B cell (primary cell): Measurements from ENCODE around the gene CACNG4. TPM values are rescaled to one million over a fixed set of nuclear protein-coding genes. Genes with fewer than 3 reads are reported as not detected.

Experiments used
- ATAC-seq: fragments of 200-7000 bp; cut with Tn5 transposase; one replicate; pipeline ENCODE4 v1.10.0; 2021; ENCODE audit warnings: low read depth, mild to moderate bottlenecking, moderate number of reproducible peaks, moderate library complexity
- CTCF ChIA-PET: fragments of 350-600 bp; sonication (Branson Sonifier 250); formaldehyde crosslinking; loops from one replicate; lab custom pipeline; 2021; ENCODE audit warnings: antibody characterized with exemption, inconsistent platforms; lab: Charles Lee
- POLR2A ChIA-PET: fragments of 350-600 bp; sonication (Branson Sonifier 250); formaldehyde crosslinking; loops from one replicate; lab custom pipeline; 2021; ENCODE audit warnings: antibody characterized with exemption; lab: Charles Lee
- DNase-seq: peaks from one replicate; pipeline ENCODE4 v3.0.0; 2013
- H2AFZ ChIP-seq: 2 replicates; pipeline ENCODE4 v1.6.1; 2012; ENCODE audit warnings: mild to moderate bottlenecking, low read depth, low read length; ENCODE audit not compliant: insufficient read depth, poor library complexity, severe bottlenecking
- H3K27ac ChIP-seq, 2 donors: 1 replicate in 1 of 2; 2 replicates in 1 of 2; pipeline ENCODE4 v1.5.1; 2012 to 2013; ENCODE audit warnings: low read length in 2 of 2, mild to moderate bottlenecking in 2 of 2, moderate library complexity in 1 of 2
- H3K27me3 ChIP-seq, 4 experiments: fragments of 200-600 bp in 1 of 4; sonication (generic) in 1 of 4; replicated peaks in 1 of 4; 1 replicate in 2 of 4; 2 replicates in 2 of 4; pipeline versions ENCODE4 v1.6.1 to v1.7.0; 2013 to 2016; ENCODE audit warnings: low read length in 3 of 4, mild to moderate bottlenecking in 2 of 4, mixed read lengths in 1 of 4, moderate library complexity in 1 of 4; ENCODE audit not compliant: insufficient read depth in 4 of 4, control insufficient read depth in 3 of 4; ENCODE audit errors: control extremely low read depth in 1 of 4
- H3K36me3 ChIP-seq, 2 experiments: replicated peaks in 1 of 2; 1 replicate in 1 of 2; 2 replicates in 1 of 2; pipeline versions ENCODE4 v1.6.1 to v1.7.1; 2013; ENCODE audit warnings: low read length in 1 of 2; ENCODE audit not compliant: insufficient read depth in 2 of 2, control insufficient read depth in 1 of 2; ENCODE audit errors: control extremely low read depth in 1 of 2, extremely low read depth in 1 of 2
- H3K4me1 ChIP-seq, 2 donors: fragments of 200-600 bp in 1 of 2; sonication (generic) in 1 of 2; 1 replicate in 1 of 2; 2 replicates in 1 of 2; pipeline versions ENCODE4 v1.5.1 to v1.6.1; 2013 to 2017; ENCODE audit warnings: low read length in 2 of 2; ENCODE audit not compliant: control insufficient read depth in 2 of 2, insufficient read depth in 2 of 2
- H3K4me2 ChIP-seq: replicated peaks from 2 replicates; pipeline ENCODE3; 2012; ENCODE audit warnings: mild to moderate bottlenecking, low read depth, low read length; ENCODE audit not compliant: poor library complexity, severe bottlenecking
- H3K4me3 ChIP-seq, 5 experiments: fragments of 200-600 bp in 1 of 5; sonication (generic) in 1 of 5; 1 replicate in 3 of 5; 2 replicates in 2 of 5; pipeline versions ENCODE4 v1.5.1 to v1.7.0; 2011 to 2016; ENCODE audit warnings: low read length in 4 of 5, mild to moderate bottlenecking in 4 of 5, low read depth in 2 of 5, control low read depth in 1 of 5, moderate library complexity in 1 of 5; ENCODE audit not compliant: insufficient read depth in 1 of 5; ENCODE audit errors: control extremely low read depth in 1 of 5, extremely low read depth in 1 of 5
- H3K79me2 ChIP-seq: fragments of 200-600 bp; sonication (generic); one replicate; pipeline ENCODE4 v1.6.0; 2016; ENCODE audit warnings: low read length; ENCODE audit not compliant: control insufficient read depth, insufficient read depth
- H3K9ac ChIP-seq: fragments of 200-600 bp; sonication (generic); 2 replicates; pipeline ENCODE4 v1.6.1; 2017; ENCODE audit warnings: mild to moderate bottlenecking, low read length, moderate library complexity
- H3K9me3 ChIP-seq, 3 donors: one replicate each; pipeline versions ENCODE4 v1.6.1 to v1.7.1; 2013; ENCODE audit warnings: low read length in 2 of 3; ENCODE audit not compliant: control insufficient read depth in 2 of 3, insufficient read depth in 1 of 3; ENCODE audit errors: control extremely low read depth in 1 of 3
- H4K20me1 ChIP-seq: 2 replicates; pipeline ENCODE4 v1.6.0; 2012; ENCODE audit warnings: mild to moderate bottlenecking, low read length; ENCODE audit not compliant: insufficient read depth, control insufficient read depth, poor library complexity, severe bottlenecking
- H3K27ac Mint-ChIP-seq: one replicate; pipeline ENCODE4 v1.8.0; 2021; ENCODE audit warnings: mixed read lengths
- H3K27me3 Mint-ChIP-seq: one replicate; pipeline ENCODE4 v1.8.0; 2021; ENCODE audit warnings: mixed read lengths
- H3K4me1 Mint-ChIP-seq: one replicate; pipeline ENCODE4 v1.8.0; 2021; ENCODE audit warnings: mixed read lengths
- H3K4me3 Mint-ChIP-seq: one replicate; pipeline ENCODE4 v1.8.0; 2021; ENCODE audit warnings: mixed read lengths
- H3K9me3 Mint-ChIP-seq: one replicate; pipeline ENCODE4 v1.8.0; 2022; ENCODE audit warnings: mixed read lengths; ENCODE audit not compliant: insufficient read depth
- EZH2 ChIP-seq: IDR thresholded peaks from 2 replicates; pipeline ENCODE4 v1.6.1; 2012; ENCODE audit warnings: borderline replicate concordance, low read depth, mild to moderate bottlenecking, moderate library complexity, low read length; ENCODE audit not compliant: insufficient read depth, poor library complexity, severe bottlenecking
- WGBS: methylation state at CpG from one replicate; pipeline ENCODE4 v1.1.5; 2013; ENCODE audit warnings: missing lambda C conversion rate; ENCODE audit not compliant: insufficient coverage; 5-methylcytosine and 5-hydroxymethylcytosine counted together
- intact Hi-C: fragments of 100-400 bp; cut with micrococcal nuclease; formaldehyde crosslinking; loops from one replicate; pipeline ENCODE4 v1.10.0; 2022
- polyA plus RNA-seq: library from polyadenylated mRNA; depleted of rRNA; stranded (reverse); fragments of >200 nt; gene quantifications from 2 replicates; pipeline ENCODE4 v1.2.3, GENCODE V29; 2012
- total RNA-seq, 2 donors: library from RNA; stranded (reverse); fragments of 120-200 nt in 1 of 2; gene quantifications; 1 replicate in 1 of 2; 2 replicates in 1 of 2; pipeline versions ENCODE4 v1.2.3 to v1.2.4, GENCODE V29; 2013 to 2022
- TF ChIP-seq, protein P1 (sequence below): fragments of 200-600 bp; IDR thresholded peaks from one replicate; pipeline ENCODE4 v1.8.0; 2022; ENCODE audit warnings: antibody characterized with exemption, mild to moderate bottlenecking

CACNG4 gene
- total and polyA plus RNA-seq, 2 donors (not counting 1 experiment from before 2014, with no cell fraction given): not detected

DNA sequence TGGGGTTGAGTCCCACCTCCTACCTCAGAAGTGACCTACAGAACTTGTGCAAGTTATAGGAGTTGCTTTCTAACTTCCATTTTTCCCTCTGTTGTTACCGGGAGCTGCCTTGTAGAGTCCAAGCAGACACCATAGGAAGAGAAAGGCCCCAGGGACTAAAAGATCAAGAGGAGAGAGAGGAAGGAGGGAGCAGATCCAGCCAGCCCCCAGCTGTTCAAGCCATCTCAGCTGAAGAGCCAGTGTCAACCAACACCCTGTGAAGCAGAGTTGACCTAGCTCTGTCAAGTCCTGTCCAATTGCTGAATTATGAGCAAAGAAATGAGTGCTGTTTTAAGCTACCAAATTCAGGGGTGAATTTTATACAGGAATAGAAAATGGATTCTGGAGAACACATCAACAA, 34.9 kb upstream of the CACNG4 start:
- Histone ChIP-seq H3K9me3 (peaks cover 0 to 2% (median 0%) of the 10 kb centered on the region in 3 donors), H3K27me3 (peaks cover 0 to 5% (median 4%) of the 10 kb centered on the region in 4 experiments), H3K27ac (no peak overlapping the region), H4K20me1 (no peaks in the 10 kb centered on the region), H3K36me3 (no peaks in the 10 kb centered on the region), H3K9ac (no peak overlapping the region), H3K4me3 (no peak overlapping the region), H2AFZ (no peak overlapping the region), H3K4me2 (no peak overlapping the region), H3K4me1 (no peaks in the 10 kb centered on the region), H3K79me2 (no peaks in the 10 kb centered on the region)
- intact Hi-C loops: no loop called here
- ChIA-PET CTCF (no interaction called here), POLR2A (no interaction called here)
- H3K27me3 Mint-ChIP-seq: peaks cover 15% of the 10 kb centered on the region
- H3K27ac Mint-ChIP-seq: no peak overlapping the region
- no peak for DNase-seq
- no peak overlapping the region for H3K4me3 Mint-ChIP-seq
- no peaks in the 10 kb centered on the region for H3K9me3 Mint-ChIP-seq
- H3K4me1 Mint-ChIP-seq: no peaks in the 10 kb centered on the region
- no CpG with 5 or more reads among the region's 1 CpG for WGBS
- no peak for ATAC-seq
- TF ChIP-seq, protein P1, sequence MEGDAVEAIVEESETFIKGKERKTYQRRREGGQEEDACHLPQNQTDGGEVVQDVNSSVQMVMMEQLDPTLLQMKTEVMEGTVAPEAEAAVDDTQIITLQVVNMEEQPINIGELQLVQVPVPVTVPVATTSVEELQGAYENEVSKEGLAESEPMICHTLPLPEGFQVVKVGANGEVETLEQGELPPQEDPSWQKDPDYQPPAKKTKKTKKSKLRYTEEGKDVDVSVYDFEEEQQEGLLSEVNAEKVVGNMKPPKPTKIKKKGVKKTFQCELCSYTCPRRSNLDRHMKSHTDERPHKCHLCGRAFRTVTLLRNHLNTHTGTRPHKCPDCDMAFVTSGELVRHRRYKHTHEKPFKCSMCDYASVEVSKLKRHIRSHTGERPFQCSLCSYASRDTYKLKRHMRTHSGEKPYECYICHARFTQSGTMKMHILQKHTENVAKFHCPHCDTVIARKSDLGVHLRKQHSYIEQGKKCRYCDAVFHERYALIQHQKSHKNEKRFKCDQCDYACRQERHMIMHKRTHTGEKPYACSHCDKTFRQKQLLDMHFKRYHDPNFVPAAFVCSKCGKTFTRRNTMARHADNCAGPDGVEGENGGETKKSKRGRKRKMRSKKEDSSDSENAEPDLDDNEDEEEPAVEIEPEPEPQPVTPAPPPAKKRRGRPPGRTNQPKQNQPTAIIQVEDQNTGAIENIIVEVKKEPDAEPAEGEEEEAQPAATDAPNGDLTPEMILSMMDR: no peak
- no peak for TF ChIP-seq EZH2

DNA sequence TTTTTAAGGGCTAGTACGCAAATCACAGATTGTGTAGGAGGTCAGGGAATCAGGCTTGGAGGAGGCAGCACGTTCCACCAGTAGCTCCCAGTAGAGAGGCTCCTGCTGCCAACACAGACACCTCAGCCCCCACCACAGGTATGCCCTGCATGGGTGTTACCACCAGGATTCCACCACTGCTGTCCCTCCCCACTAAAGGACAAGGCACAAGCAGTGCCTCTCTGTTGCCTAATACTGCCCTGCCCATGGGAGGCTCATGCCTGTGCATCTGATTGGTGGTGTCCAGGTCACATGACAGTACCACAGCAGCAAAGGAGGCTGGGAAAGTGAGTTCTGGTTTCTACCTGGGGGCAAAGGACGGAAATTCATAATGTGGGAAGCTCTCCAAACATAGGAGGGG, 33.6 kb upstream of the CACNG4 start:
- H3K4me2 ChIP-seq: no peak overlapping the region
- H3K9ac ChIP-seq: no peak overlapping the region
- ATAC-seq (no peak), DNase-seq (no peak)
- ChIA-PET CTCF (no interaction called here), POLR2A (no interaction called here)
- no peaks in the 10 kb centered on the region for H3K36me3 ChIP-seq
- no peak overlapping the region for H3K27ac ChIP-seq
- no peaks in the 10 kb centered on the region for H4K20me1 ChIP-seq
- H3K9me3 Mint-ChIP-seq: peaks cover under 1% of the 10 kb centered on the region
- H3K4me3 ChIP-seq: no peak overlapping the region
- peaks cover 12% of the 10 kb centered on the region for H3K27me3 Mint-ChIP-seq
- peaks cover 0 to 7% (median 0%) of the 10 kb centered on the region in 3 donors for H3K9me3 ChIP-seq
- H3K27me3 ChIP-seq: peaks cover 0 to 3% (median 1%) of the 10 kb centered on the region in 4 experiments
- intact Hi-C loops: no loop called here
- H3K4me1 Mint-ChIP-seq: no peaks in the 10 kb centered on the region
- no peaks in the 10 kb centered on the region for H3K79me2 ChIP-seq
- H3K27ac Mint-ChIP-seq: no peak overlapping the region
- no peak overlapping the region for H2AFZ ChIP-seq
- WGBS: 100% methylated on average over 2 of the region's 3 CpGs
- no peak overlapping the region for H3K4me3 Mint-ChIP-seq
- H3K4me1 ChIP-seq: no peaks in the 10 kb centered on the region
- no peak for TF ChIP-seq EZH2
- TF ChIP-seq, protein P1: no peak
